ENCODE results near the gene ATP8B2.

- TF ChIP-seq POLR2A (IDR thresholded peaks at IDR 0.05) (no peak), CTCF (IDR thresholded peaks at IDR 0.05 in 4 of 5, conservative IDR thresholded peaks at IDR 0.05 in 1 of 5) (peak in 1 of 5 experiments; percentile 14)
These were observed 28.2 kb downstream of the ATP8B2 start for GRCh38 chr1:154353460-154353904.

All from gastrocnemius medialis (tissue), 4 donors.